HCT116 (cell line): ENCODE measurements around the gene BPIFB3. TPM values are rescaled to one million over a fixed set of nuclear protein-coding genes. Genes with fewer than 3 reads are reported as not detected.
"Not testable (repeated sequence)": the region's sequence is repeated elsewhere in the genome, so short reads cannot be mapped to it uniquely, and the experiment has no call there.

ENCODE experiments used
- ATAC-seq: fragments of 200-7000 bp; cut with Tn5 transposase; 2 replicates; pipeline ENCODE4 v1.9.1; 2020; ENCODE audit warnings: mild to moderate bottlenecking, moderate library complexity
- BruUV-seq: library from RNA; stranded (reverse); fragments of 400-500 nt; replicated peaks from 2 replicates; lab custom pipeline; 2021; lab: Mats Ljungman, UMichigan
- CTCF ChIA-PET: fragments of 300-600 bp; sonication (Branson Sonifier 250); formaldehyde crosslinking; loops from one replicate; lab custom pipeline; 2021; ENCODE audit warnings: antibody characterized with exemption; lab: Charles Lee
- POLR2A ChIA-PET: fragments of 300-600, 350-600 bp; sonication (Branson Sonifier 250); formaldehyde crosslinking; loops from one replicate; lab custom pipeline; 2021; ENCODE audit warnings: antibody characterized with exemption; lab: Charles Lee
- RAD21 ChIA-PET, 2 experiments: fragments of 300-600 bp; sonication (Branson Sonifier 250); formaldehyde crosslinking; loops; one replicate each; lab custom pipeline; 2023; ENCODE audit warnings: low total read pairs in 2 of 2; ENCODE audit not compliant: uncharacterized antibody in 2 of 2, unreplicated experiment in 2 of 2, low non-redundant PET in 1 of 2; lab: Charles Lee
- DNase-seq: peaks from one replicate; pipeline ENCODE4 v3.0.0-alpha.2; 2010; ENCODE audit warnings: low read depth, low spot score
- H2AFZ ChIP-seq: fragments of 200-600 bp; shearing (Covaris generic), sonication (generic); 2 replicates; pipeline ENCODE4 v1.6.1; 2017; ENCODE audit warnings: low read depth, mixed run types, mixed read lengths, antibody characterized with exemption, low read length; ENCODE audit not compliant: poor library complexity, severe bottlenecking
- H3K27ac ChIP-seq: 2 replicates; pipeline ENCODE4 v1.5.1; 2012; ENCODE audit warnings: low read depth, low read length
- H3K27me3 ChIP-seq: fragments of 200-600 bp; sonication (generic); 2 replicates; pipeline ENCODE4 v1.6.1; 2016; ENCODE audit warnings: mixed run types, low read length, mixed read lengths; ENCODE audit not compliant: insufficient read depth
- H3K36me3 ChIP-seq, 2 experiments: fragments of 200-500 bp in 1 of 2; fragments of 200-600 bp in 1 of 2; sonication (Bioruptor generic) in 1 of 2; sonication (generic) in 1 of 2; 2 replicates each; pipeline versions ENCODE4 v1.5.1 to v1.6.1; 2014 to 2016; ENCODE audit warnings: low read length in 2 of 2, inconsistent platforms in 1 of 2, mixed read lengths in 1 of 2, mixed run types in 1 of 2; ENCODE audit not compliant: insufficient read depth in 2 of 2, control insufficient read depth in 1 of 2
- H3K4me1 ChIP-seq, 2 experiments: fragments of 200-600 bp in 1 of 2; sonication (generic) in 1 of 2; 2 replicates each; pipeline versions ENCODE4 v1.5.1 to v1.6.1; 2012 to 2017; ENCODE audit warnings: low read length in 2 of 2, inconsistent platforms in 1 of 2, mild to moderate bottlenecking in 1 of 2, mixed read lengths in 1 of 2, mixed run types in 1 of 2, moderate library complexity in 1 of 2; ENCODE audit not compliant: insufficient read depth in 2 of 2, control insufficient read depth in 1 of 2
- H3K4me2 ChIP-seq: fragments of 200-600 bp; sonication (generic); 2 replicates; pipeline ENCODE4 v1.6.1; 2017; ENCODE audit warnings: mixed run types, low read length, mixed read lengths
- H3K4me3 ChIP-seq, 2 experiments: fragments of 200-600 bp in 1 of 2; sonication (generic) in 1 of 2; replicated peaks in 1 of 2; 2 replicates each; pipeline ENCODE4 v1.5.1; 2011 to 2016; ENCODE audit warnings: low read length in 2 of 2, control low read depth in 1 of 2, low read depth in 1 of 2, mild to moderate bottlenecking in 1 of 2, mixed read lengths in 1 of 2, mixed run types in 1 of 2
- H3K79me2 ChIP-seq: fragments of 200-600 bp; sonication (generic); 2 replicates; pipeline ENCODE4 v1.6.1; 2017; ENCODE audit warnings: mild to moderate bottlenecking, mixed run types, low read length, moderate library complexity, mixed read lengths; ENCODE audit not compliant: insufficient read depth
- H3K9ac ChIP-seq: fragments of 200-600 bp; sonication (generic); 2 replicates; pipeline ENCODE4 v1.6.1; 2016; ENCODE audit warnings: low read length, mixed read lengths
- H3K9me2 ChIP-seq: fragments of 200-600 bp; sonication (generic), shearing (Covaris generic); 2 replicates; pipeline ENCODE4 v1.6.1; 2017; ENCODE audit warnings: mixed run types, mild to moderate bottlenecking, moderate library complexity; ENCODE audit not compliant: insufficient read depth
- H3K9me3 ChIP-seq, 2 experiments: fragments of 200-500 bp in 1 of 2; fragments of 200-600 bp in 1 of 2; sonication (Bioruptor generic) in 1 of 2; sonication (generic) in 1 of 2; 2 replicates each; pipeline ENCODE4 v1.6.1; 2014 to 2017; ENCODE audit warnings: low read length in 2 of 2, mixed read lengths in 2 of 2, inconsistent platforms in 1 of 2, low read depth in 1 of 2, mild to moderate bottlenecking in 1 of 2, mixed run types in 1 of 2, moderate library complexity in 1 of 2; ENCODE audit not compliant: control insufficient read depth in 1 of 2, insufficient read depth in 1 of 2
- H4K20me1 ChIP-seq: fragments of 200-600 bp; sonication (generic), shearing (Covaris generic); 2 replicates; pipeline ENCODE4 v1.6.1; 2017; ENCODE audit warnings: mixed run types, mild to moderate bottlenecking, moderate library complexity; ENCODE audit not compliant: insufficient read depth
- CBX3 ChIP-seq: IDR thresholded peaks from 2 replicates; pipeline ENCODE4 v1.6.1; 2012; ENCODE audit warnings: low read depth
- ELF1 ChIP-seq: IDR thresholded peaks from 2 replicates; pipeline ENCODE4 v1.6.1; 2012; ENCODE audit warnings: low read depth, borderline replicate concordance
- EZH2phosphoT487 ChIP-seq: fragments of 200-600 bp; IDR thresholded peaks from 2 replicates; pipeline ENCODE4 v1.6.1; 2018; ENCODE audit warnings: antibody characterized with exemption, borderline replicate concordance
- SRF ChIP-seq: IDR thresholded peaks from 2 replicates; pipeline ENCODE4 v1.6.1; 2012; ENCODE audit warnings: low read depth
- YY1 ChIP-seq: IDR thresholded peaks from 2 replicates; pipeline ENCODE4 v1.6.1; 2011; ENCODE audit warnings: low read length, low read depth, moderate library complexity, mild to moderate bottlenecking; ENCODE audit not compliant: insufficient replicate concordance; ENCODE audit errors: extremely low read depth
- intact Hi-C: fragments of 100-400 bp; cut with micrococcal nuclease; formaldehyde crosslinking; loops from 2 replicates; pipeline ENCODE4 v1.10.0; 2022
- total RNA-seq: library from RNA; stranded (reverse); gene quantifications from one replicate; pipeline ENCODE4 v1.2.1, GENCODE V29; 2021; ENCODE audit not compliant: unreplicated experiment
- TF ChIP-seq, protein P1 (sequence below): IDR thresholded peaks from 2 replicates; pipeline ENCODE4 v1.6.1; 2011; ENCODE audit warnings: mild to moderate bottlenecking, low read length, moderate library complexity; ENCODE audit not compliant: insufficient replicate concordance; ENCODE audit errors: extremely low read depth
- TF ChIP-seq, protein P2 (sequence below): IDR thresholded peaks from 2 replicates; pipeline ENCODE4 v1.6.1; 2012

The BPIFB3 gene
- total RNA-seq, 1 experiment from 2014 or later = not detected

DNA sequence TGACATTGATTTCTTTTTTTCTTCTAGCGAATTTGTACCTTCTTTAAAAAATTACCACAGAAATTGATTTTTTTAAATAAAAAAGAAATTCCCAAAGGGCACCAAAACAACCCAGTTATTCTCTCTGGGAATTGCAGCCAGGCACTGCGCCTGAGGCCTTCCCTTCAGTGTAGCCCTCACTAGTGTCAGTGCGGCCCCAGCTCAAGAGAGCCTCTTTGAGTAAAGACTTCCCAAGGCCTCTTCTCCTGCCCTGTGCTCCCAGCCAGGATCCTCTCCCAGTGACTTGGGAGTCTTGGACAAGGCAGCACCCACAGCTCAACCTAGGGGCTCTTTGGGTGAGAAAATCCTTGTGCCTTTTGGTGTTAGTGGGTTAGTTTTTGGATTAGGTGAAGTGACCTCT lies 67.2 kb downstream of the BPIFB3 start:
- Histone ChIP-seq H3K36me3 (no peaks in the 10 kb centered on the region), H3K9me2 (no peaks in the 10 kb centered on the region), H3K4me2 (no peak overlapping the region), H3K79me2 (no peaks in the 10 kb centered on the region), H3K4me1 (peaks cover 3 to 11% of the 10 kb centered on the region in 2 experiments; a peak in 3 of 4 replicates), H4K20me1 (no peaks in the 10 kb centered on the region), H2AFZ (no peak overlapping the region)
- DNase-seq = no peak
- no TSS peak for BruUV-seq
- intact Hi-C loops = no loop called here
- no peak for TF ChIP-seq EZH2phosphoT487
- TF ChIP-seq, protein P1, sequence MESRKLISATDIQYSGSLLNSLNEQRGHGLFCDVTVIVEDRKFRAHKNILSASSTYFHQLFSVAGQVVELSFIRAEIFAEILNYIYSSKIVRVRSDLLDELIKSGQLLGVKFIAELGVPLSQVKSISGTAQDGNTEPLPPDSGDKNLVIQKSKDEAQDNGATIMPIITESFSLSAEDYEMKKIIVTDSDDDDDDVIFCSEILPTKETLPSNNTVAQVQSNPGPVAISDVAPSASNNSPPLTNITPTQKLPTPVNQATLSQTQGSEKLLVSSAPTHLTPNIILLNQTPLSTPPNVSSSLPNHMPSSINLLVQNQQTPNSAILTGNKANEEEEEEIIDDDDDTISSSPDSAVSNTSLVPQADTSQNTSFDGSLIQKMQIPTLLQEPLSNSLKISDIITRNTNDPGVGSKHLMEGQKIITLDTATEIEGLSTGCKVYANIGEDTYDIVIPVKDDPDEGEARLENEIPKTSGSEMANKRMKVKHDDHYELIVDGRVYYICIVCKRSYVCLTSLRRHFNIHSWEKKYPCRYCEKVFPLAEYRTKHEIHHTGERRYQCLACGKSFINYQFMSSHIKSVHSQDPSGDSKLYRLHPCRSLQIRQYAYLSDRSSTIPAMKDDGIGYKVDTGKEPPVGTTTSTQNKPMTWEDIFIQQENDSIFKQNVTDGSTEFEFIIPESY = no peak
- TF ChIP-seq CBX3 = no peak
- no peak for TF ChIP-seq SRF
- TF ChIP-seq, protein P2, sequence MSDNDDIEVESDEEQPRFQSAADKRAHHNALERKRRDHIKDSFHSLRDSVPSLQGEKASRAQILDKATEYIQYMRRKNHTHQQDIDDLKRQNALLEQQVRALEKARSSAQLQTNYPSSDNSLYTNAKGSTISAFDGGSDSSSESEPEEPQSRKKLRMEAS = no peak
- no peak for TF ChIP-seq YY1
- TF ChIP-seq ELF1 = no peak
- TF ChIP-seq, all 23 proteins: peak for 0
- ChIA-PET POLR2A (no interaction called here), RAD21 (no interaction called here), CTCF (no interaction called here)
- H3K27me3 ChIP-seq = no peaks in the 10 kb centered on the region
- H3K9me3 ChIP-seq = peaks cover 0 to 9% of the 10 kb centered on the region in 2 experiments; a peak in 1 of 4 replicates
- no peak overlapping the region for H3K27ac ChIP-seq
- no peak overlapping the region for H3K4me3 ChIP-seq
- H3K9ac ChIP-seq = no peak overlapping the region
- no peak for ATAC-seq

DNA sequence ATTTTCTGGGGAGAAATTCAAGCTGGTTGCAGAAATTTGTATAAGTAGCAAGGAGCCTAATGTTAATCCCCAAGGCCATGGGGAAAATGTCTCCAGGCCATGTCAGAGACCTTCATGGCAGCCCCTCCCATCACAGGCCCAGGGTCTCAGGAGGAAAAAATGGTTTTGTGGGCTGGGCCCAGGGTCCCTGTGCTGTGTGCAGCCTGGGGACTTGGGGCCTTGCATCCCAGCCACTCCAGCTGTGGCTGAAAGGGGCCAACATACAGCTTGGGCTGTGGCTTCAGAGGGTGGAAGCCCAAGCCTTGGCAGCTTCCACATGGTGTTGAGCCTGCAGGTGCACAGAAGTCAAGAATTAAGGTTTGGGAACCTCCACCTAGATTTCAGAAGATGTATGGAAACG lies 68.6 kb downstream of the BPIFB3 start:
- H3K9ac ChIP-seq, DNase-seq, H2AFZ ChIP-seq, H3K4me2 ChIP-seq, H3K27me3 ChIP-seq, H3K9me2 ChIP-seq, ATAC-seq, H3K9me3 ChIP-seq, BruUV-seq, H3K4me3 ChIP-seq, H3K36me3 ChIP-seq, H4K20me1 ChIP-seq, POLR2A ChIA-PET, RAD21 ChIA-PET, H3K79me2 ChIP-seq, intact Hi-C loops, H3K27ac ChIP-seq, CTCF ChIA-PET: not testable (repeated sequence)
- peaks cover 3 to 11% of the 10 kb centered on the region in 2 experiments; a peak in 3 of 4 replicates for H3K4me1 ChIP-seq

Other genes starting within 250 kb of the BPIFB3 start
- 118 TPM for gene MAPRE1, start 233.9 kb upstream of the BPIFB3 start, total RNA-seq
- gene EFCAB8, start 195.0 kb upstream of the BPIFB3 start, total RNA-seq = 0.42 TPM
- gene SUN5, start 49.5 kb upstream of the BPIFB3 start, total RNA-seq = not detected
- 0.15 TPM for gene BPIFB2, start 46.2 kb upstream of the BPIFB3 start, total RNA-seq
- gene BPIFB6, start 22.3 kb upstream of the BPIFB3 start, total RNA-seq = not detected
- not detected for gene BPIFB4, start 25.7 kb downstream of the BPIFB3 start, total RNA-seq
- not detected for gene BPIFA2, start 114.3 kb downstream of the BPIFB3 start, total RNA-seq
- gene BPIFA3, start 163.4 kb downstream of the BPIFB3 start, total RNA-seq = not detected
- not detected for gene BPIFA1, start 182.1 kb downstream of the BPIFB3 start, total RNA-seq
- gene BPIFB1, start 229.3 kb downstream of the BPIFB3 start, total RNA-seq = 0.17 TPM